Duodenal mucosa (tissue), 2 donors: Measurements from ENCODE around the gene GOSR2.

Experiments
- H3K27ac ChIP-seq: one replicate; pipeline ENCODE4 v1.7.0; 2013; ENCODE audit warnings: low read depth, low read length
- H3K27me3 ChIP-seq, 2 donors: one replicate each; pipeline ENCODE4 v1.7.0; 2013; ENCODE audit warnings: low read length in 2 of 2, control low read depth in 1 of 2; ENCODE audit not compliant: insufficient read depth in 2 of 2, control insufficient read depth in 1 of 2
- H3K36me3 ChIP-seq, 2 donors: one replicate each; pipeline ENCODE4 v1.7.0; 2013; ENCODE audit warnings: low read length in 2 of 2, control low read depth in 1 of 2; ENCODE audit not compliant: insufficient read depth in 2 of 2, control insufficient read depth in 1 of 2
- H3K4me1 ChIP-seq, 2 donors: one replicate each; pipeline ENCODE4 v1.7.0; 2013; ENCODE audit warnings: low read length in 2 of 2, control low read depth in 1 of 2; ENCODE audit not compliant: insufficient read depth in 2 of 2, control insufficient read depth in 1 of 2
- H3K4me3 ChIP-seq, 2 donors: one replicate each; pipeline ENCODE4 v1.7.0; 2013; ENCODE audit warnings: low read length in 2 of 2, low read depth in 1 of 2
- H3K9ac ChIP-seq, 2 donors: one replicate each; pipeline ENCODE4 v1.7.0; 2013; ENCODE audit warnings: low read length in 2 of 2, low read depth in 1 of 2
- H3K9me3 ChIP-seq, 2 donors: one replicate each; pipeline ENCODE4 v1.7.0; 2013; ENCODE audit warnings: low read length in 2 of 2, control low read depth in 1 of 2; ENCODE audit not compliant: control insufficient read depth in 1 of 2

GOSR2 gene

GRCh38 chr17:46960152-46960551 lies 37.2 kb downstream of the GOSR2 start:
- no peak overlapping the region for H3K4me3 ChIP-seq
- peaks cover 3% of the 10 kb centered on the region in 2 donors for H3K9me3 ChIP-seq
- no peaks in the 10 kb centered on the region for H3K36me3 ChIP-seq
- no peak overlapping the region for H3K9ac ChIP-seq
- no peaks in the 10 kb centered on the region for H3K27me3 ChIP-seq
- no peak overlapping the region for H3K27ac ChIP-seq
- peaks cover 0 to 3% of the 10 kb centered on the region in 2 donors for H3K4me1 ChIP-seq

- no peak overlapping the region for H3K9ac ChIP-seq
- peaks cover 0 to 3% of the 10 kb centered on the region in 2 donors for H3K27me3 ChIP-seq
- H3K9me3 ChIP-seq: peaks cover 3% of the 10 kb centered on the region in 2 donors
- peaks cover 0 to 3% of the 10 kb centered on the region in 2 donors for H3K4me1 ChIP-seq
- H3K27ac ChIP-seq: no peak overlapping the region
- H3K4me3 ChIP-seq: no peak overlapping the region
- no peaks in the 10 kb centered on the region for H3K36me3 ChIP-seq
Observed at GRCh38 chr17:46962374-46962790, 39.4 kb downstream of the GOSR2 start.

GRCh38 chr17:46963571-46963970 lies 40.6 kb downstream of the GOSR2 start:
- H3K27ac ChIP-seq: no peak overlapping the region
- H3K4me1 ChIP-seq: peaks cover 0 to 3% of the 10 kb centered on the region in 2 donors
- peaks cover 0 to 3% of the 10 kb centered on the region in 2 donors for H3K27me3 ChIP-seq
- H3K36me3 ChIP-seq: no peaks in the 10 kb centered on the region
- H3K9me3 ChIP-seq: peaks cover 3% of the 10 kb centered on the region in 2 donors
- no peak overlapping the region for H3K4me3 ChIP-seq
- no peak overlapping the region for H3K9ac ChIP-seq

- Histone ChIP-seq H3K27ac (no peak overlapping the region), H3K27me3 (peaks cover 0 to 3% of the 10 kb centered on the region in 2 donors), H3K36me3 (no peaks in the 10 kb centered on the region), H3K9me3 (peaks cover 3% of the 10 kb centered on the region in 2 donors), H3K9ac (no peak overlapping the region), H3K4me1 (peaks cover 0 to 3% of the 10 kb centered on the region in 2 donors), H3K4me3 (no peak overlapping the region)
Observed at GRCh38 chr17:46964315-46965265, 41.6 kb downstream of the GOSR2 start.

- H3K9me3 ChIP-seq: no peaks in the 10 kb centered on the region
- H3K27me3 ChIP-seq: peaks cover 0 to 3% of the 10 kb centered on the region in 2 donors
- H3K9ac ChIP-seq: no peak overlapping the region
- H3K4me1 ChIP-seq: no peaks in the 10 kb centered on the region
- H3K36me3 ChIP-seq: no peaks in the 10 kb centered on the region
- no peak overlapping the region for H3K4me3 ChIP-seq
- H3K27ac ChIP-seq: no peak overlapping the region
Observed at GRCh38 chr17:46968224-46968834, 45.4 kb downstream of the GOSR2 start.

- no peak overlapping the region for H3K9ac ChIP-seq
- H3K36me3 ChIP-seq: no peaks in the 10 kb centered on the region
- H3K4me1 ChIP-seq: no peaks in the 10 kb centered on the region
- H3K4me3 ChIP-seq: no peak overlapping the region
- H3K27me3 ChIP-seq: peaks cover 0 to 3% of the 10 kb centered on the region in 2 donors
- H3K27ac ChIP-seq: no peak overlapping the region
- no peaks in the 10 kb centered on the region for H3K9me3 ChIP-seq
Observed at GRCh38 chr17:46968896-46969295, 45.9 kb downstream of the GOSR2 start.

GRCh38 chr17:46971647-46972300 lies 48.8 kb downstream of the GOSR2 start:
- Histone ChIP-seq H3K9me3 (no peaks in the 10 kb centered on the region), H3K4me3 (no peak overlapping the region), H3K27ac (no peak overlapping the region), H3K4me1 (no peaks in the 10 kb centered on the region), H3K9ac (no peak overlapping the region), H3K36me3 (no peaks in the 10 kb centered on the region), H3K27me3 (peaks cover 4 to 11% of the 10 kb centered on the region in 2 donors)

- Histone ChIP-seq H3K9me3 (no peaks in the 10 kb centered on the region), H3K4me1 (no peaks in the 10 kb centered on the region), H3K36me3 (no peaks in the 10 kb centered on the region), H3K4me3 (no peak overlapping the region), H3K27me3 (peaks cover 10 to 14% of the 10 kb centered on the region in 2 donors), H3K9ac (no peak overlapping the region), H3K27ac (no peak overlapping the region)
Observed at GRCh38 chr17:46972346-46972745, 49.4 kb downstream of the GOSR2 start.

- Histone ChIP-seq H3K36me3 (no peaks in the 10 kb centered on the region), H3K9ac (no peak overlapping the region), H3K27ac (no peak overlapping the region), H3K4me3 (no peak overlapping the region), H3K27me3 (peaks cover 27 to 31% of the 10 kb centered on the region in 2 donors), H3K9me3 (no peaks in the 10 kb centered on the region), H3K4me1 (peaks cover 0 to 9% of the 10 kb centered on the region in 2 donors)
Observed at GRCh38 chr17:46974086-46974485, 51.1 kb downstream of the GOSR2 start.

GRCh38 chr17:46975287-46975686 lies 52.3 kb downstream of the GOSR2 start:
- no peak overlapping the region for H3K9ac ChIP-seq
- H3K4me1 ChIP-seq: peaks cover 0 to 12% of the 10 kb centered on the region in 2 donors
- no peaks in the 10 kb centered on the region for H3K9me3 ChIP-seq
- H3K36me3 ChIP-seq: no peaks in the 10 kb centered on the region
- no peak overlapping the region for H3K4me3 ChIP-seq
- H3K27me3 ChIP-seq: peaks cover 33 to 35% of the 10 kb centered on the region in 2 donors
- no peak overlapping the region for H3K27ac ChIP-seq
